OCI-LY3 (cell line): Measurements from ENCODE around the gene FOXN1.

Source experiments
- H2AFZ ChIP-seq: fragments of 200-600, 300-600 bp; shearing (Covaris generic); 2 replicates; pipeline ENCODE4 v1.6.0; 2014; ENCODE audit warnings: antibody characterized with exemption, low read depth, low read length
- H3K27ac ChIP-seq: fragments of 200-600, 300-600 bp; sonication (generic); 2 replicates; pipeline ENCODE4 v1.5.1; 2014; ENCODE audit warnings: mild to moderate bottlenecking, low read length, moderate library complexity, mixed read lengths
- H3K27me3 ChIP-seq: fragments of 200-600, 300-600 bp; sonication (generic); 2 replicates; pipeline ENCODE4 v1.6.1; 2014; ENCODE audit warnings: low read depth, low read length, mixed read lengths
- H3K36me3 ChIP-seq: fragments of 200-600, 300-600 bp; sonication (generic); replicated peaks from 2 replicates; pipeline ENCODE3; 2014; ENCODE audit warnings: low read depth, low read length, mixed read lengths
- H3K4me1 ChIP-seq: fragments of 300-600, 200-600 bp; sonication (generic); 2 replicates; pipeline ENCODE4 v1.6.1; 2014; ENCODE audit warnings: low read length, mixed read lengths
- H3K4me2 ChIP-seq: fragments of 200-600, 300-600 bp; sonication (generic); 2 replicates; pipeline ENCODE4 v1.6.1; 2014; ENCODE audit warnings: low read length, mixed read lengths
- H3K4me3 ChIP-seq: fragments of 300-600, 200-600 bp; sonication (generic); 2 replicates; pipeline ENCODE4 v1.5.1; 2014; ENCODE audit warnings: antibody characterized with exemption, mild to moderate bottlenecking, low read length, moderate library complexity
- H3K79me2 ChIP-seq: fragments of 300-600, 200-600 bp; shearing (Covaris generic); 2 replicates; pipeline ENCODE4 v1.6.1; 2014; ENCODE audit warnings: mild to moderate bottlenecking, low read length, mixed read lengths
- H3K9ac ChIP-seq: fragments of 300-600, 200-600 bp; shearing (Covaris generic); 2 replicates; pipeline ENCODE4 v1.6.0; 2014; ENCODE audit warnings: mild to moderate bottlenecking, low read length, moderate library complexity
- H3K9me3 ChIP-seq: fragments of 200-600, 300-600 bp; shearing (Covaris generic); 2 replicates; pipeline ENCODE4 v1.6.1; 2014; ENCODE audit warnings: low read length, mixed read lengths; ENCODE audit not compliant: insufficient read depth
- H4K20me1 ChIP-seq: fragments of 200-600, 300-600 bp; sonication (generic); 2 replicates; pipeline ENCODE4 v1.6.1; 2016; ENCODE audit warnings: low read length, mixed read lengths; ENCODE audit not compliant: insufficient read depth
- EZH2phosphoT487 ChIP-seq: fragments of 200-600 bp; shearing (Covaris generic); IDR thresholded peaks from 2 replicates; pipeline ENCODE4 v1.6.1; 2018; ENCODE audit warnings: antibody characterized with exemption, mixed run types, low read depth
- TF ChIP-seq, protein P1 (sequence below): fragments of 200-600, 300-600 bp; sonication (generic); IDR thresholded peaks from 2 replicates; pipeline ENCODE4 v1.5.1; 2014; ENCODE audit warnings: antibody characterized with exemption, low read length, low read depth

Gene FOXN1

DNA sequence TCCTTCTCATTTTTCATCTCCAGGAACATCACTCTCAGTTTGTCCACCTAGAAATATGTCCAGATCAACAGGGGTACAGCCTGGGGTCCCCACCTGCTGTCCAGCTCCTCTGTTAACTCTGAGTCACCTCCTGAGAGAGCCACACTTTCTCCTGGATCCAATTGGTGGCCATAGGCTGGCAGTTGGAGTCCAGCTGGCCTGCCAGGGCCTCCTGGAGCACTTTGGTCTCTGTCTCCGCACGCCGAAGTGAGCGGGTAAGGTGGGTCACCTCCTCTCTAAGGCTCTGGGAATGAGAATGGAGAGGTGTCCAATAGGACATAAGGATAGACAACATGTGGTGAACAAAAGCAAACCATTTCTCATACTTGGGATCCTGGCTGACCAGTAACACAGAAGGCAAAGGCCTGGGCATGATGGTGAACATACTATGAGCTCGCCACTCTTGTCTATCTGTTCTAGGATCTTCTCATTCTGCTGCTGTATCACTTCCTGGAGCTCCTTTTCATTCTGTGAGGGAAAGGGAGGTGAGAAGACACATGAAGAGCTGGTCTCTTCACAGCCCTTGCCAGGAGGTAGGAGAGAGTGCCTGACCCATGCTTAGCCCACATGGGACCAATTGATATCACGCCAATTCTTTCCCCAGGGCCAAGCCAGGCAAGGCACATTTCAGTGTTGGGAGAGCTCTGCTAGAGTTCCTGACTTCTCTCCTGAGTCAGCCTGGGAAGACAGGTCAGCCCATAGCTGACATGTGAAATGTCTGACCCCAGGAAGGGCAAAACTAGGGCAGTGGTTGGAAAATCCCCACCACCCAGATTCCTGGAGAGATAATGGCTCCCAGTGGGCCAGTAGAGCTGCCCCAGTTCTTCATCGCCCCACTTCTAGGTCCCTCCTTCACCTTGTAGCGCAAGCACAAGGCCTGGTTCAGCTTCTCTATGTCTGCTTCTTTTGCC, 72.4 kb downstream of the FOXN1 start:
- Histone ChIP-seq H3K4me3 (no peak overlapping the region), H2AFZ (no peak overlapping the region), H3K9me3 (no peaks in the 10 kb centered on the region), H3K4me2 (no peak overlapping the region), H3K9ac (no peak overlapping the region), H3K36me3 (peaks cover 81% of the 10 kb centered on the region), H4K20me1 (peaks cover 5% of the 10 kb centered on the region; the same call in 1 of the 2 replicates), H3K4me1 (peaks cover 39% of the 10 kb centered on the region), H3K27ac (peak overlapping the region; percentile 38; the same call in 1 of the 2 replicates), H3K27me3 (no peaks in the 10 kb centered on the region), H3K79me2 (no peaks in the 10 kb centered on the region)
- TF ChIP-seq EZH2phosphoT487, result no peak
- TF ChIP-seq, protein P1, sequence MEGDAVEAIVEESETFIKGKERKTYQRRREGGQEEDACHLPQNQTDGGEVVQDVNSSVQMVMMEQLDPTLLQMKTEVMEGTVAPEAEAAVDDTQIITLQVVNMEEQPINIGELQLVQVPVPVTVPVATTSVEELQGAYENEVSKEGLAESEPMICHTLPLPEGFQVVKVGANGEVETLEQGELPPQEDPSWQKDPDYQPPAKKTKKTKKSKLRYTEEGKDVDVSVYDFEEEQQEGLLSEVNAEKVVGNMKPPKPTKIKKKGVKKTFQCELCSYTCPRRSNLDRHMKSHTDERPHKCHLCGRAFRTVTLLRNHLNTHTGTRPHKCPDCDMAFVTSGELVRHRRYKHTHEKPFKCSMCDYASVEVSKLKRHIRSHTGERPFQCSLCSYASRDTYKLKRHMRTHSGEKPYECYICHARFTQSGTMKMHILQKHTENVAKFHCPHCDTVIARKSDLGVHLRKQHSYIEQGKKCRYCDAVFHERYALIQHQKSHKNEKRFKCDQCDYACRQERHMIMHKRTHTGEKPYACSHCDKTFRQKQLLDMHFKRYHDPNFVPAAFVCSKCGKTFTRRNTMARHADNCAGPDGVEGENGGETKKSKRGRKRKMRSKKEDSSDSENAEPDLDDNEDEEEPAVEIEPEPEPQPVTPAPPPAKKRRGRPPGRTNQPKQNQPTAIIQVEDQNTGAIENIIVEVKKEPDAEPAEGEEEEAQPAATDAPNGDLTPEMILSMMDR, result no peak

DNA sequence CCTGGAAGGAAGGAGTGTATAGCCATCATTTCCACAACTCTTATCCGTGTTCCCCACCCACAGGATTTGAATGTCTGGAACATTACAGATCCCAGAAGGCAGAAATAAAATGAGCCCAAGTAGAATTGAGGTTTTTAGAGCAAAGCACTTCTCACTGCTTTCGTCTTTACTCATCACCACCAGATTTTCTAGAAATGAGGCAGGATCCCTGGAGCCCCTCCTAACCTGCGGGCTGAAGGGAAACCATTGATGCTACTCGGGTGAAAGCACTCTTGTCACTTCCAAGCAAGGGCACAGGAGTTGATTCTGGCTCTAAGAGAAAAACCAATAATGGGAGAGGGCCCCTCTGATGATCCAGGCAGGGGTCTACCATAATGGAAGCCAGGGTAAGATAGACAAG, 73.4 kb downstream of the FOXN1 start:
- Histone ChIP-seq H3K4me1 (peaks cover 39% of the 10 kb centered on the region), H3K36me3 (peaks cover 81% of the 10 kb centered on the region)
- TF ChIP-seq, protein P1, result no peak
- no peak for TF ChIP-seq EZH2phosphoT487

DNA sequence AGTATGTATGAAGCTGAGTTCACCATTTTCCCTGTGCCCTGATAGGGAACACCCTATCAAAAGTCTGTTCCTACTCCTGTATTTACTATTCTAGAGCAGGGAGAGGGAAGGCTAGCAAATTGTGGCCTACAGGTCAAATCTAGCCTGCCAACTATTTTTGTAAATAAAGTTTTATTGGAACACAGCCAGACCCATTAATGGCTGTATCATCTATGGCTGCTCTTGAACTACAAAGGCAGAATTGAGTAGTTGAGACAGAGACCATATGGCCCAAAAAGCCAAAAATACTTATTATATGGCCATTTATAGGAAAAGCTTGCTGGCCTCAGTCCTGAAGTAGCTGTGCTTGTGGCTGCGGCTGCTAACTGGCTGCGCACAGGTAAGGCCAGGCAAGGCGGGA, 74.8 kb downstream of the FOXN1 start:
- H2AFZ ChIP-seq, result no peak overlapping the region
- H3K36me3 ChIP-seq, result peaks cover 82% of the 10 kb centered on the region
- no peak overlapping the region for H3K27ac ChIP-seq
- no peaks in the 10 kb centered on the region for H3K27me3 ChIP-seq
- H3K79me2 ChIP-seq, result no peaks in the 10 kb centered on the region
- peaks cover 10% of the 10 kb centered on the region; the same call in 1 of the 2 replicates for H4K20me1 ChIP-seq
- peaks cover 36% of the 10 kb centered on the region for H3K4me1 ChIP-seq
- no peak overlapping the region for H3K4me3 ChIP-seq
- H3K9me3 ChIP-seq, result no peaks in the 10 kb centered on the region
- TF ChIP-seq, protein P1, result no peak
- TF ChIP-seq EZH2phosphoT487, result no peak
- H3K9ac ChIP-seq, result no peak overlapping the region
- no peak overlapping the region for H3K4me2 ChIP-seq

More for the DNA sequence above, 73.4 kb downstream of the FOXN1 start:
- H3K9ac ChIP-seq, result no peak overlapping the region
- no peaks in the 10 kb centered on the region for H3K79me2 ChIP-seq
- H3K9me3 ChIP-seq, result no peaks in the 10 kb centered on the region
- H3K27ac ChIP-seq, result peak overlapping the region; percentile 38
- peak overlapping the region; percentile 9; the same call in 1 of the 2 replicates for H3K4me3 ChIP-seq
- H3K27me3 ChIP-seq, result no peaks in the 10 kb centered on the region
- H4K20me1 ChIP-seq, result peaks cover 10% of the 10 kb centered on the region; the same call in 1 of the 2 replicates
- peak overlapping the region; percentile 55 for H3K4me2 ChIP-seq
- no peak overlapping the region for H2AFZ ChIP-seq

DNA sequence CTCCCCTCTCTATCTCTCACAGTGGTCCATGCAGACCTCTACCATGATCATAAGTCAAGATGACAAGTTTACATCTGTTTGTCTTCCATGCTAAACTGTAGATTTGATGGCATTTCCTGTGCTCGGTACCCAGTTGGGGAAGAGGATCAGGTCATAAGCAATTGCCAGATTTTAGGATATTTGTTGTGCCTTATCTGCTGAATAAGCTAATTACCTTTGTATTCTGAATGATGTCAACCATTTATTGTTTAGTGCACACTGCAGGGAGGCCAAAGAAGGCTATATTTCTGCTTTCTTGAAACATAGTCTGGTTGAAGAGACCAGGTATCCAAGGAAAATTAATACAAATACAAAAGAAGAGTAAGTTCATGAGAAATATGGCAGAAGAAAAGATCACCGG, 76.4 kb downstream of the FOXN1 start:
- Histone ChIP-seq H3K9me3 (no peaks in the 10 kb centered on the region), H3K4me1 (peaks cover 28% of the 10 kb centered on the region), H3K27me3 (no peaks in the 10 kb centered on the region), H3K4me3 (no peak overlapping the region), H3K4me2 (no peak overlapping the region), H2AFZ (no peak overlapping the region), H3K79me2 (no peaks in the 10 kb centered on the region), H3K27ac (no peak overlapping the region), H3K9ac (no peak overlapping the region), H4K20me1 (peaks cover 10% of the 10 kb centered on the region; the same call in 1 of the 2 replicates), H3K36me3 (peaks cover 86% of the 10 kb centered on the region)
- TF ChIP-seq, protein P1, result no peak
- TF ChIP-seq EZH2phosphoT487, result no peak
